ENCODE measurements around the gene GLYATL1B.

- TF ChIP-seq POLR2A (IDR thresholded peaks at IDR 0.05; ENCODE audit: low read depth, low read length): no peak
- no peak for TF ChIP-seq HDAC2 (IDR thresholded peaks at IDR 0.05)
- TF ChIP-seq SRF (IDR thresholded peaks at IDR 0.05; ENCODE audit: low read depth in 2 of 2, low read length in 2 of 2): no peak
- no peak for TF ChIP-seq MYC (IDR thresholded peaks at IDR 0.05; ENCODE audit: insufficient read depth, insufficient read length, insufficient replicate concordance, low read length, severe bottlenecking)
- TF ChIP-seq BCL3 (IDR thresholded peaks at IDR 0.05; ENCODE audit: borderline replicate concordance, insufficient read depth, low read depth, low read length, poor library complexity, severe bottlenecking): no peak
- no peak for TF ChIP-seq EZH2 (IDR thresholded peaks at IDR 0.05; ENCODE audit: borderline replicate concordance, control insufficient read depth, low read depth, low read length)
- TF ChIP-seq NRF1 (conservative IDR thresholded peaks at IDR 0.05; ENCODE audit: low read depth, low read length): no peak
- no peak for TF ChIP-seq EP300 (IDR thresholded peaks at IDR 0.05; ENCODE audit: borderline replicate concordance in 1 of 2, control insufficient read depth in 1 of 2, low read depth in 2 of 2, low read length in 2 of 2)
- TF ChIP-seq RBBP5 (conservative IDR thresholded peaks at IDR 0.05): no peak
- no peak for TF ChIP-seq CTCF (IDR thresholded peaks at IDR 0.05 in 2 of 3, conservative IDR thresholded peaks at IDR 0.05 in 1 of 3; ENCODE audit: control insufficient read depth in 2 of 3, extremely low read depth in 1 of 3, insufficient read depth in 1 of 3, low read depth in 3 of 3, low read length in 3 of 3)
Observed at GRCh38 chr11:59040607-59041006, 45.5 kb upstream of the GLYATL1B start.

Measured in GM12878 (cell line).